Adrenal gland (tissue), 12 donors: ENCODE results near the gene TATDN2. TPM values are rescaled to one million over a fixed set of nuclear protein-coding genes. Genes with fewer than 3 reads are reported as not detected.

Source experiments
- DNase-seq, 7 donors: peaks; one replicate each; pipeline ENCODE4 v3.0.0-alpha.2; 2019 to 2020
- H3K27ac ChIP-seq, 5 donors: fragments of 200-600 bp; sonication (generic) in 4 of 5; 1 replicate in 3 of 5; 2 replicates in 2 of 5; pipeline versions ENCODE4 v1.5.1 to v1.8.0; 2016 to 2020; ENCODE audit warnings: mild to moderate bottlenecking in 1 of 5
- H3K27me3 ChIP-seq: fragments of 200-600 bp; 2 replicates; pipeline ENCODE4 v1.8.0; 2021
- H3K36me3 ChIP-seq, 2 donors: fragments of 200-600 bp; replicated peaks in 1 of 2; 1 replicate in 1 of 2; 2 replicates in 1 of 2; pipeline versions ENCODE4 v1.5.1 to v1.8.0; 2018 to 2022
- H3K4me1 ChIP-seq, 2 donors: fragments of 200-600 bp; replicated peaks in 1 of 2; 1 replicate in 1 of 2; 2 replicates in 1 of 2; pipeline versions ENCODE4 v1.5.1 to v1.8.0; 2018 to 2021
- H3K4me3 ChIP-seq, 4 donors: fragments of 200-600 bp; sonication (generic) in 3 of 4; one replicate each; pipeline ENCODE4 v1.5.1; 2016 to 2018
- H3K9me3 ChIP-seq, 3 donors: fragments of 200-600 bp; sonication (generic) in 1 of 3; replicated peaks in 1 of 3; 1 replicate in 2 of 3; 2 replicates in 1 of 3; pipeline versions ENCODE4 v1.5.1 to v1.8.0; 2016 to 2021
- CTCF ChIP-seq, 6 experiments: fragments of 450-650 bp in 4 of 6; fragments of 200-600 bp in 2 of 6; sonication (generic) in 1 of 6; IDR thresholded peaks; 1 replicate in 5 of 6; 2 replicates in 1 of 6; pipeline versions ENCODE4 v1.5.1 to v1.8.0; 2016 to 2021; ENCODE audit warnings: antibody characterized with exemption in 6 of 6, mild to moderate bottlenecking in 2 of 6, moderate library complexity in 1 of 6
- POLR2A ChIP-seq, 2 donors: fragments of 450-650 bp; IDR thresholded peaks; one replicate each; pipeline ENCODE4 v1.6.1; 2017; ENCODE audit warnings: antibody characterized with exemption in 2 of 2, mild to moderate bottlenecking in 2 of 2, moderate library complexity in 1 of 2
- whole genome bisulfite sequencing, 4 donors: extraction: QIAGEN DNeasy Blood & Tissue Kit in 2 of 4; methylation state at CpG; one replicate each; pipeline versions ENCODE4 v1.1.5 to v1.1.7; 2013 to 2017; 5-methylcytosine and 5-hydroxymethylcytosine counted together
- intact Hi-C, 2 donors: fragments of 100-400 bp; cut with DNase I; formaldehyde crosslinking; loops; one replicate each; pipeline versions ENCODE4 v1.14.1 to v1.15.0; 2022 to 2023
- polyA plus RNA-seq, 3 donors: library from polyadenylated mRNA; stranded (reverse); fragments of 200-250 nt in 2 of 3; fragments of 350-450 nt in 1 of 3; fragmentation: Illumina TruSeq in 1 of 3; extraction: RNeasy Lipid Tissue Mini Kit (QIAGEN cat#74804) in 1 of 3; gene quantifications; one replicate each; pipeline ENCODE4 v1.2.3, GENCODE V29; 2013 to 2014
- total RNA-seq, 9 donors: library from RNA; depleted of rRNA in 4 of 9; stranded (reverse); fragments of >200 nt in 4 of 9; fragments of 120-200 nt in 1 of 9; fragmentation: NEBNext Ultra II Directional in 1 of 9; extraction: Animal tissue kit (Norgen Biotek cat#: 25700) in 1 of 9; gene quantifications; one replicate each; pipeline versions ENCODE4 v1.1.0 to v1.2.4, GENCODE V29; 2013 to 2023
- donor health status: healthy with polysubstance abuse.
- donor health status: Bipolar disorder and iron deficiency.
- donor health status: DM: yes; HTN: yes; CAD: no.
- donor health status: DM: no; HTN: no; CAD: no.
- donor health status: DM: no; HTN: no; CAD: no.
- donor health status: DM: yes; HTN: yes; CAD: no.

TATDN2 gene
- total and polyA plus RNA-seq, 12 donors = 10.0 to 34.8 (median 22.6) TPM

- Histone ChIP-seq H3K4me1 (no peaks in the 10 kb centered on the region), H3K27ac (no peak overlapping the region), H3K4me3 (no peak overlapping the region), H3K27me3 (no peaks in the 10 kb centered on the region), H3K9me3 (no peaks in the 10 kb centered on the region), H3K36me3 (peaks cover 0 to 90% of the 10 kb centered on the region in 2 donors)
- WGBS, 4 donors = 66 to 82% (median 76%) methylated on average over 3 of the region's 3 CpGs
- no peak for DNase-seq
- TF ChIP-seq CTCF (IDR thresholded peaks at IDR 0.05) (no peak), POLR2A (IDR thresholded peaks at IDR 0.05) (no peak)
- intact Hi-C loops = no loop called here
Measured at GRCh38 chr3:10312861-10313260, 64.6 kb downstream of the TATDN2 start.

- H3K27ac ChIP-seq = no peak overlapping the region
- no peak overlapping the region for H3K4me3 ChIP-seq
- 85 to 94% (median 92%) methylated on average over 12 to 14 of the region's 14 CpGs for WGBS, 4 donors
- peaks cover 8 to 9% of the 10 kb centered on the region in 2 donors for H3K4me1 ChIP-seq
- TF ChIP-seq POLR2A (IDR thresholded peaks at IDR 0.05) (no peak), CTCF (IDR thresholded peaks at IDR 0.05) (no peak)
- intact Hi-C loops = no loop called here
- no peaks in the 10 kb centered on the region for H3K9me3 ChIP-seq
- DNase-seq = no peak
- H3K36me3 ChIP-seq = peaks cover 0 to 83% of the 10 kb centered on the region in 2 donors
- H3K27me3 ChIP-seq = no peaks in the 10 kb centered on the region
Measured at GRCh38 chr3:10315101-10315500, 66.8 kb downstream of the TATDN2 start.

- H3K36me3 ChIP-seq = peaks cover 0 to 76% of the 10 kb centered on the region in 2 donors
- TF ChIP-seq CTCF (IDR thresholded peaks at IDR 0.05) (no peak), POLR2A (IDR thresholded peaks at IDR 0.05) (no peak)
- intact Hi-C loops = no loop called here
- no peaks in the 10 kb centered on the region for H3K9me3 ChIP-seq
- H3K4me1 ChIP-seq = peaks cover 9 to 11% of the 10 kb centered on the region in 2 donors
- 91 to 95% (median 93%) methylated on average over 3 to 4 of the region's 4 CpGs for WGBS, 4 donors
- H3K4me3 ChIP-seq = no peak overlapping the region
- no peaks in the 10 kb centered on the region for H3K27me3 ChIP-seq
- no peak for DNase-seq
- H3K27ac ChIP-seq = no peak overlapping the region
Measured at GRCh38 chr3:10315771-10316344, 67.6 kb downstream of the TATDN2 start.

GRCh38 chr3:10317311-10317960, 69.2 kb downstream of the TATDN2 start:
- no peak for DNase-seq

More at GRCh38 chr3:10317311-10317960, 69.2 kb downstream of the TATDN2 start:
- Histone ChIP-seq H3K36me3 (peaks cover 0 to 60% of the 10 kb centered on the region in 2 donors), H3K4me3 (no peak overlapping the region), H3K9me3 (no peaks in the 10 kb centered on the region), H3K4me1 (peaks cover 9 to 11% of the 10 kb centered on the region in 2 donors), H3K27me3 (no peaks in the 10 kb centered on the region), H3K27ac (no peak overlapping the region)
- intact Hi-C loops = no loop called here
- TF ChIP-seq CTCF (IDR thresholded peaks at IDR 0.05) (no peak), POLR2A (IDR thresholded peaks at IDR 0.05) (no peak)
- 90 to 94% (median 91%) methylated on average over 4 of the region's 4 CpGs for WGBS, 4 donors
